Neural cell (in vitro differentiated cells): Measurements from ENCODE around the gene CTXN2.

Experiments
- EP300 ChIP-seq: fragments of 450-650 bp; conservative IDR thresholded peaks from 2 replicates; pipeline ENCODE4 v1.6.1; 2014; ENCODE audit warnings: antibody characterized with exemption, mild to moderate bottlenecking, moderate library complexity; ENCODE audit not compliant: poor library complexity, severe bottlenecking
- EZH2 ChIP-seq: fragments of 200-600, 300-800 bp; shearing (Covaris generic), sonication (generic); IDR thresholded peaks from 2 replicates; pipeline ENCODE4 v1.6.1; 2014; ENCODE audit warnings: antibody characterized with exemption, low read length, borderline replicate concordance, mild to moderate bottlenecking; ENCODE audit not compliant: insufficient read depth, poor library complexity, severe bottlenecking
- MXI1 ChIP-seq: fragments of 450-650 bp; conservative IDR thresholded peaks from 2 replicates; pipeline ENCODE4 v1.6.1; 2014; ENCODE audit warnings: antibody characterized with exemption, mild to moderate bottlenecking; ENCODE audit not compliant: poor library complexity, severe bottlenecking
- POLR2AphosphoS5 ChIP-seq: IDR thresholded peaks from 2 replicates; pipeline ENCODE4 v1.6.1; 2012
- TF ChIP-seq, protein P1 (sequence below): fragments of 450-650 bp; IDR thresholded peaks from 2 replicates; pipeline ENCODE4 v1.5.1; 2014; ENCODE audit warnings: antibody characterized with exemption, mild to moderate bottlenecking, moderate library complexity; ENCODE audit not compliant: poor library complexity, severe bottlenecking

DNA sequence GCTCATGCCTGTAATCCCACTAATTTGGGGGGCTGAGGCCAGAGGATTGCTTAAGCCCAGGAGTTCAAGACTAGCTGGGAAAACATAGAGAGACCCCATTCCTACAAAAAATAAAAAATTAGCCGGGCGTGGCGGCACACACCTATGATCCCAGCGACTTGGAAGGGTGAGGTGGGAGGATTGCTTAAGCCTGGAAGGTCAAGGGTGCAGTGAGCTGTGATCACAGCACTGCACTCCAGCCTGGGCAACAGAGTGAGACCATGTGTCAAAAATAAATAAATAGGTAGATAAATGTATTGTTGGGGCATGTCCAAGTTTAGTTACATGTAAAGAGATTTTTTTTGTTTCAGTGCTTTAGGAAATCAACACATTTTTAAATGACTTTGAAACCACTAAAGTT lies 51.1 kb downstream of the CTXN2 start:
- TF ChIP-seq, protein P1, sequence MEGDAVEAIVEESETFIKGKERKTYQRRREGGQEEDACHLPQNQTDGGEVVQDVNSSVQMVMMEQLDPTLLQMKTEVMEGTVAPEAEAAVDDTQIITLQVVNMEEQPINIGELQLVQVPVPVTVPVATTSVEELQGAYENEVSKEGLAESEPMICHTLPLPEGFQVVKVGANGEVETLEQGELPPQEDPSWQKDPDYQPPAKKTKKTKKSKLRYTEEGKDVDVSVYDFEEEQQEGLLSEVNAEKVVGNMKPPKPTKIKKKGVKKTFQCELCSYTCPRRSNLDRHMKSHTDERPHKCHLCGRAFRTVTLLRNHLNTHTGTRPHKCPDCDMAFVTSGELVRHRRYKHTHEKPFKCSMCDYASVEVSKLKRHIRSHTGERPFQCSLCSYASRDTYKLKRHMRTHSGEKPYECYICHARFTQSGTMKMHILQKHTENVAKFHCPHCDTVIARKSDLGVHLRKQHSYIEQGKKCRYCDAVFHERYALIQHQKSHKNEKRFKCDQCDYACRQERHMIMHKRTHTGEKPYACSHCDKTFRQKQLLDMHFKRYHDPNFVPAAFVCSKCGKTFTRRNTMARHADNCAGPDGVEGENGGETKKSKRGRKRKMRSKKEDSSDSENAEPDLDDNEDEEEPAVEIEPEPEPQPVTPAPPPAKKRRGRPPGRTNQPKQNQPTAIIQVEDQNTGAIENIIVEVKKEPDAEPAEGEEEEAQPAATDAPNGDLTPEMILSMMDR, result no peak
- TF ChIP-seq POLR2AphosphoS5 (no peak), EP300 (no peak), EZH2 (no peak), MXI1 (no peak)
